Aorta (tissue), 5 donors: ENCODE measurements around the gene KIF26B. TPM values are rescaled to one million over a fixed set of nuclear protein-coding genes. Genes with fewer than 3 reads are reported as not detected.

ENCODE experiments used
- ATAC-seq: fragments of 200-7000 bp; cut with Tn5 transposase; one replicate; pipeline ENCODE4 v1.9.1; 2022; ENCODE audit warnings: moderate library complexity; ENCODE audit not compliant: low FRiP score
- DNase-seq, 2 donors: peaks; one replicate each; pipeline ENCODE4 v3.0.0-alpha.2; 2020
- H3K27ac ChIP-seq, 2 donors: one replicate each; pipeline ENCODE4 v1.5.1; 2013; ENCODE audit warnings: low read length in 2 of 2, mild to moderate bottlenecking in 2 of 2, moderate library complexity in 2 of 2, control low read depth in 1 of 2, inconsistent platforms in 1 of 2, low read depth in 1 of 2
- H3K27me3 ChIP-seq, 2 donors: one replicate each; pipeline ENCODE4 v1.6.1; 2013; ENCODE audit warnings: control low read depth in 1 of 2, low read length in 1 of 2, mild to moderate bottlenecking in 1 of 2, moderate library complexity in 1 of 2; ENCODE audit not compliant: insufficient read depth in 2 of 2, control insufficient read depth in 1 of 2
- H3K36me3 ChIP-seq, 2 donors: one replicate each; pipeline ENCODE4 v1.6.1; 2013; ENCODE audit warnings: control low read depth in 1 of 2, low read length in 1 of 2, mild to moderate bottlenecking in 1 of 2; ENCODE audit not compliant: insufficient read depth in 2 of 2, control insufficient read depth in 1 of 2
- H3K4me1 ChIP-seq, 2 donors: one replicate each; pipeline ENCODE4 v1.6.1; 2013; ENCODE audit warnings: low read length in 2 of 2, control low read depth in 1 of 2, mild to moderate bottlenecking in 1 of 2, moderate library complexity in 1 of 2; ENCODE audit not compliant: insufficient read depth in 2 of 2, control insufficient read depth in 1 of 2
- H3K4me3 ChIP-seq, 2 donors: one replicate each; pipeline ENCODE4 v1.5.1; 2013; ENCODE audit warnings: low read length in 2 of 2, control low read depth in 1 of 2, mild to moderate bottlenecking in 1 of 2
- H3K9me3 ChIP-seq: one replicate; pipeline ENCODE4 v1.6.1; 2013; ENCODE audit warnings: mild to moderate bottlenecking, low read length; ENCODE audit not compliant: control insufficient read depth
- WGBS, 2 donors: extraction: QIAGEN DNeasy Blood & Tissue Kit; methylation state at CpG; one replicate each; pipeline ENCODE4 v1.1.7; 2013; 5-methylcytosine and 5-hydroxymethylcytosine counted together
- intact Hi-C, 2 donors: fragments of 100-400 bp; cut with DNase I; formaldehyde crosslinking; loops; one replicate each; pipeline versions ENCODE4 v1.14.2 to v1.15.0; 2022
- polyA plus RNA-seq, 2 donors: library from polyadenylated mRNA; stranded (reverse); fragments of 200-250 nt; gene quantifications; one replicate each; pipeline ENCODE4 v1.2.3, GENCODE V29; 2013
- total RNA-seq, 2 donors: library from RNA; stranded (reverse); fragmentation: NEBNext Ultra II Directional; extraction: Animal tissue kit (Norgen Biotek cat#: 25700); gene quantifications; one replicate each; pipeline ENCODE4 v1.2.1, GENCODE V29; 2021
- donor health status: healthy with polysubstance abuse.
- donor health status: Bipolar disorder and iron deficiency.
- donor health status: DM: no; HTN: no; CAD: no.
- donor health status: DM: no; HTN: no; CAD: no.
- donor health status: DM: yes; HTN: yes; CAD: no.

KIF26B gene
- total and polyA plus RNA-seq, 4 donors = under 0.01 to 0.58 (median 0.30) TPM

- DNase-seq = no peak
- H3K36me3 ChIP-seq = no peaks in the 10 kb centered on the region
- no peak overlapping the region for H3K27ac ChIP-seq
- no peak for ATAC-seq
- intact Hi-C loops = no loop called here
- H3K4me1 ChIP-seq = no peaks in the 10 kb centered on the region
- H3K9me3 ChIP-seq = no peaks in the 10 kb centered on the region
- no peak overlapping the region for H3K4me3 ChIP-seq
- WGBS, 2 donors = 89 to 97% methylated on average over 14 of the region's 14 CpGs
- H3K27me3 ChIP-seq = no peaks in the 10 kb centered on the region
Observed at GRCh38 chr1:245698116-245698515, 543.3 kb downstream of the KIF26B start.

GRCh38 chr1:245698860-245699259, 544.1 kb downstream of the KIF26B start:
- H3K27me3 ChIP-seq = no peaks in the 10 kb centered on the region
- DNase-seq (no peak), ATAC-seq (no peak)
- intact Hi-C loops = no loop called here
- H3K36me3 ChIP-seq = no peaks in the 10 kb centered on the region
- H3K4me3 ChIP-seq = no peak overlapping the region
- no peaks in the 10 kb centered on the region for H3K9me3 ChIP-seq
- no peaks in the 10 kb centered on the region for H3K4me1 ChIP-seq
- H3K27ac ChIP-seq = no peak overlapping the region
- 93 to 94% methylated on average over 16 of the region's 16 CpGs for WGBS, 2 donors

- Histone ChIP-seq H3K27ac (no peak overlapping the region), H3K9me3 (no peaks in the 10 kb centered on the region), H3K27me3 (no peaks in the 10 kb centered on the region), H3K4me3 (no peak overlapping the region), H3K4me1 (no peaks in the 10 kb centered on the region), H3K36me3 (no peaks in the 10 kb centered on the region)
- DNase-seq = no peak
- WGBS, 2 donors = 95% methylated on average over 13 of the region's 13 CpGs
- no peak for ATAC-seq
- intact Hi-C loops = no loop called here
Observed at GRCh38 chr1:245700631-245701030, 545.8 kb downstream of the KIF26B start.

GRCh38 chr1:245701631-245702030, 546.8 kb downstream of the KIF26B start:
- Histone ChIP-seq H3K36me3 (no peaks in the 10 kb centered on the region), H3K4me1 (no peaks in the 10 kb centered on the region), H3K27ac (no peak overlapping the region), H3K4me3 (no peak overlapping the region), H3K9me3 (peaks cover 1% of the 10 kb centered on the region), H3K27me3 (no peaks in the 10 kb centered on the region)
- WGBS, 2 donors = 83 to 90% methylated on average over 7 of the region's 7 CpGs
- DNase-seq = no peak
- ATAC-seq = no peak
- intact Hi-C loops = no loop called here

GRCh38 chr1:245702346-245702745, 547.6 kb downstream of the KIF26B start:
- no peak for DNase-seq
- Histone ChIP-seq H3K4me1 (no peaks in the 10 kb centered on the region), H3K4me3 (no peak overlapping the region), H3K27me3 (no peaks in the 10 kb centered on the region), H3K9me3 (peaks cover 1% of the 10 kb centered on the region), H3K36me3 (no peaks in the 10 kb centered on the region), H3K27ac (no peak overlapping the region)
- 95 to 96% methylated on average over 13 of the region's 13 CpGs for WGBS, 2 donors
- no peak for ATAC-seq
- intact Hi-C loops = no loop called here

GRCh38 chr1:245704341-245704740, 549.6 kb downstream of the KIF26B start:
- H3K27me3 ChIP-seq = no peaks in the 10 kb centered on the region
- H3K4me1 ChIP-seq = no peaks in the 10 kb centered on the region
- DNase-seq (no peak), ATAC-seq (no peak)
- no peaks in the 10 kb centered on the region for H3K36me3 ChIP-seq
- H3K4me3 ChIP-seq = no peak overlapping the region
- intact Hi-C loops = no loop called here
- WGBS, 2 donors = 91% methylated on average over 6 of the region's 6 CpGs
- peaks cover 1% of the 10 kb centered on the region for H3K9me3 ChIP-seq
- no peak overlapping the region for H3K27ac ChIP-seq

- H3K36me3 ChIP-seq = no peaks in the 10 kb centered on the region
- intact Hi-C loops = no loop called here
- H3K27me3 ChIP-seq = no peaks in the 10 kb centered on the region
Observed at GRCh38 chr1:245704765-245705164, 550.0 kb downstream of the KIF26B start.

GRCh38 chr1:245707941-245708340, 553.2 kb downstream of the KIF26B start:
- intact Hi-C loops = no loop called here
- no peaks in the 10 kb centered on the region for H3K4me1 ChIP-seq
- H3K27me3 ChIP-seq = no peaks in the 10 kb centered on the region
- no peak for DNase-seq
- H3K36me3 ChIP-seq = no peaks in the 10 kb centered on the region
- no peak for ATAC-seq
- no peak overlapping the region for H3K4me3 ChIP-seq
- peaks cover 1% of the 10 kb centered on the region for H3K9me3 ChIP-seq
- H3K27ac ChIP-seq = no peak overlapping the region
- WGBS, 2 donors = 93 to 94% methylated on average over 5 of the region's 5 CpGs

More at GRCh38 chr1:245704765-245705164, 550.0 kb downstream of the KIF26B start:
- no peak for DNase-seq
- no peak for ATAC-seq
- Histone ChIP-seq H3K9me3 (peaks cover 1% of the 10 kb centered on the region), H3K27ac (no peak overlapping the region), H3K4me1 (no peaks in the 10 kb centered on the region), H3K4me3 (no peak overlapping the region)
- 90 to 92% methylated on average over 7 of the region's 7 CpGs for WGBS, 2 donors

GRCh38 chr1:245710961-245711903, 556.4 kb downstream of the KIF26B start:
- ATAC-seq (no peak), DNase-seq (no peak)
- 78 to 84% methylated on average over 30 of the region's 30 CpGs for WGBS, 2 donors
- no peak overlapping the region for H3K4me3 ChIP-seq
- H3K27me3 ChIP-seq = no peaks in the 10 kb centered on the region
- no peaks in the 10 kb centered on the region for H3K36me3 ChIP-seq
- intact Hi-C loops = no loop called here
- peaks cover 1% of the 10 kb centered on the region for H3K9me3 ChIP-seq
- H3K27ac ChIP-seq = no peak overlapping the region
- no peaks in the 10 kb centered on the region for H3K4me1 ChIP-seq
